ENCODE data around the gene SCAF4.
"Not testable (repeated sequence)": the region's sequence is repeated elsewhere in the genome, so short reads cannot be mapped to it uniquely, and the experiment has no call there.

The SCAF4 gene

GRCh38 chr21:31731857-31732596 lies at the start of gene SCAF4:
TSS of gene SCAF4 (minus strand) at chr21:31732118. CDS start at chr21:31731692, 426 bp downstream.
- DNase-seq (ENCODE audit: low read depth): peak; percentile 66

GRCh38 chr21:31780944-31781343 lies 49.0 kb upstream of the SCAF4 start:
- DNase-seq (ENCODE audit: low read depth): no peak

- no peak for DNase-seq (ENCODE audit: low read depth)
These were observed 46.6 kb upstream of the SCAF4 start for GRCh38 chr21:31778546-31778945.

- no peak for DNase-seq (ENCODE audit: low read depth)
These were observed 45.9 kb upstream of the SCAF4 start for GRCh38 chr21:31777857-31778256.

- DNase-seq (ENCODE audit: low read depth): no peak
These were observed 42.1 kb upstream of the SCAF4 start for GRCh38 chr21:31774031-31774430.

GRCh38 chr21:31772674-31773555 lies 41.0 kb upstream of the SCAF4 start:
- DNase-seq (ENCODE audit: low read depth): no peak

- no peak for DNase-seq (ENCODE audit: low read depth)
These were observed 39.8 kb upstream of the SCAF4 start for GRCh38 chr21:31771685-31772084.

GRCh38 chr21:31768710-31769109 lies 36.8 kb upstream of the SCAF4 start:
- DNase-seq (ENCODE audit: low read depth): no peak

GRCh38 chr21:31766899-31767298 lies 35.0 kb upstream of the SCAF4 start:
- no peak for DNase-seq (ENCODE audit: low read depth)

- DNase-seq (ENCODE audit: low read depth): not testable (repeated sequence)
These were observed 33.9 kb upstream of the SCAF4 start for GRCh38 chr21:31765850-31766249.

GRCh38 chr21:31760931-31761330 lies 29.0 kb upstream of the SCAF4 start:
- DNase-seq (ENCODE audit: low read depth): no peak

- DNase-seq (ENCODE audit: low read depth): no peak
These were observed 24.9 kb upstream of the SCAF4 start for GRCh38 chr21:31756787-31757186.

GRCh38 chr21:31755027-31755426 lies 23.1 kb upstream of the SCAF4 start:
- DNase-seq (ENCODE audit: low read depth): no peak

- DNase-seq (ENCODE audit: low read depth): no peak
These were observed 22.7 kb upstream of the SCAF4 start for GRCh38 chr21:31754708-31754960.

GRCh38 chr21:31753949-31754707 lies 22.2 kb upstream of the SCAF4 start:
- no peak for DNase-seq (ENCODE audit: low read depth)

- no peak for DNase-seq (ENCODE audit: low read depth)
These were observed 21.0 kb upstream of the SCAF4 start for GRCh38 chr21:31752967-31753366.

GRCh38 chr21:31752352-31752751 lies 20.4 kb upstream of the SCAF4 start:
- no peak for DNase-seq (ENCODE audit: low read depth)

- DNase-seq (ENCODE audit: low read depth): no peak
These were observed 18.9 kb upstream of the SCAF4 start for GRCh38 chr21:31750843-31751242.

- no peak for DNase-seq (ENCODE audit: low read depth)
These were observed 12.4 kb upstream of the SCAF4 start for GRCh38 chr21:31744182-31744800.

GRCh38 chr21:31743712-31744111 lies 11.8 kb upstream of the SCAF4 start:
- DNase-seq (ENCODE audit: low read depth): no peak

- DNase-seq (ENCODE audit: low read depth): no peak
These were observed 9.2 kb upstream of the SCAF4 start for GRCh38 chr21:31741116-31741515.
